Suprapubic skin (tissue), 4 donors: ENCODE measurements around the gene PPP2R1B. TPM values are rescaled to one million over a fixed set of nuclear protein-coding genes. Genes with fewer than 3 reads are reported as not detected.
"Not testable (repeated sequence)": the region's sequence is repeated elsewhere in the genome, so short reads cannot be mapped to it uniquely, and the experiment has no call there.

Experiments
- DNase-seq, 2 donors: peaks; one replicate each; pipeline ENCODE4 v3.0.0-alpha.2; 2019; ENCODE audit warnings: low spot score in 2 of 2
- H3K27ac ChIP-seq: fragments of 200-600 bp; sonication (generic); one replicate; pipeline ENCODE4 v1.5.1; 2019
- H3K27me3 ChIP-seq: fragments of 200-600 bp; sonication (generic); one replicate; pipeline ENCODE4 v1.5.1; 2019
- H3K36me3 ChIP-seq: fragments of 200-600 bp; sonication (generic); one replicate; pipeline ENCODE4 v1.5.1; 2019
- H3K4me1 ChIP-seq: fragments of 200-600 bp; sonication (generic); one replicate; pipeline ENCODE4 v1.5.1; 2019
- H3K4me3 ChIP-seq: fragments of 200-600 bp; sonication (generic); one replicate; pipeline ENCODE4 v1.5.1; 2019; ENCODE audit warnings: mild to moderate bottlenecking
- H3K9me3 ChIP-seq: fragments of 200-600 bp; sonication (generic); one replicate; pipeline ENCODE4 v1.5.1; 2019
- CTCF ChIP-seq, 2 donors: fragments of 200-600 bp in 1 of 2; fragments of 450-650 bp in 1 of 2; sonication (generic) in 1 of 2; IDR thresholded peaks; one replicate each; pipeline ENCODE4 v1.5.1; 2016 to 2019; ENCODE audit warnings: antibody characterized with exemption in 2 of 2, mild to moderate bottlenecking in 1 of 2, moderate library complexity in 1 of 2
- EP300 ChIP-seq: sonication (generic); formaldehyde crosslinking; IDR thresholded peaks from one replicate; pipeline ENCODE4 v1.6.1; 2017; ENCODE audit warnings: antibody characterized with exemption
- POLR2A ChIP-seq, 2 donors: fragments of 450-650 bp; IDR thresholded peaks; one replicate each; pipeline ENCODE4 v1.6.1; 2017; ENCODE audit warnings: antibody characterized with exemption in 2 of 2, mild to moderate bottlenecking in 2 of 2, moderate library complexity in 2 of 2
- POLR2AphosphoS5 ChIP-seq, 3 donors: sonication (generic); formaldehyde crosslinking; IDR thresholded peaks; one replicate each; pipeline ENCODE4 v1.6.1; 2017; ENCODE audit warnings: antibody characterized with exemption in 3 of 3
- WGBS: methylation state at CpG from one replicate; pipeline ENCODE4 v1.1.5; 2018; 5-methylcytosine and 5-hydroxymethylcytosine counted together
- total RNA-seq, 4 donors: library from RNA; depleted of rRNA; stranded (reverse); fragments of >200 nt; gene quantifications; one replicate each; pipeline ENCODE4 v1.1.0, GENCODE V29; 2016

The PPP2R1B gene
- total RNA-seq, 4 donors from 2014 or later, result 27.9 to 39.8 (median 31.8) TPM

GRCh38 chr11:111718859-111719258 lies 47.3 kb downstream of the PPP2R1B start:
- DNase-seq, result no peak
- Histone ChIP-seq H3K27ac (peak overlapping the region; percentile 65), H3K9me3 (no peaks in the 10 kb centered on the region), H3K36me3 (peaks cover 67% of the 10 kb centered on the region), H3K27me3 (no peaks in the 10 kb centered on the region), H3K4me1 (peaks cover 20% of the 10 kb centered on the region), H3K4me3 (no peak overlapping the region)
- TF ChIP-seq CTCF (IDR thresholded peaks at IDR 0.05), result no peak
- TF ChIP-seq EP300, result no peak
- no peak for TF ChIP-seq POLR2AphosphoS5 (IDR thresholded peaks at IDR 0.05)
- no peak for TF ChIP-seq POLR2A (IDR thresholded peaks at IDR 0.05)
- 80% methylated on average over 5 of the region's 5 CpGs for WGBS

- DNase-seq, result no peak
- Histone ChIP-seq H3K4me1 (peaks cover 20% of the 10 kb centered on the region), H3K27ac (peak overlapping the region; percentile 65), H3K36me3 (peaks cover 67% of the 10 kb centered on the region), H3K4me3 (no peak overlapping the region), H3K27me3 (no peaks in the 10 kb centered on the region), H3K9me3 (no peaks in the 10 kb centered on the region)
- TF ChIP-seq POLR2AphosphoS5 (IDR thresholded peaks at IDR 0.05) (no peak), EP300 (no peak), POLR2A (IDR thresholded peaks at IDR 0.05) (no peak), CTCF (IDR thresholded peaks at IDR 0.05) (no peak)
- WGBS, result 57% methylated on average over 6 of the region's 6 CpGs
These were observed 47.8 kb downstream of the PPP2R1B start for GRCh38 chr11:111718436-111718835.

- H3K36me3 ChIP-seq, result peaks cover 67% of the 10 kb centered on the region
- H3K9me3 ChIP-seq, H3K27ac ChIP-seq, DNase-seq, H3K4me3 ChIP-seq, H3K27me3 ChIP-seq: not testable (repeated sequence)
- WGBS, result 96% methylated on average over 3 of the region's 3 CpGs
- peaks cover 20% of the 10 kb centered on the region for H3K4me1 ChIP-seq
These were observed 48.5 kb downstream of the PPP2R1B start for GRCh38 chr11:111717660-111718059.

GRCh38 chr11:111715142-111715816 lies 50.9 kb downstream of the PPP2R1B start:
- TF ChIP-seq EP300, result no peak
- no peak for TF ChIP-seq POLR2AphosphoS5 (IDR thresholded peaks at IDR 0.05)
- no peak for TF ChIP-seq POLR2A (IDR thresholded peaks at IDR 0.05)
- TF ChIP-seq CTCF (IDR thresholded peaks at IDR 0.05), result no peak
- no peak for DNase-seq
- Histone ChIP-seq H3K36me3 (peaks cover 58% of the 10 kb centered on the region), H3K27me3 (no peaks in the 10 kb centered on the region), H3K27ac (no peak overlapping the region), H3K4me3 (no peak overlapping the region), H3K9me3 (no peaks in the 10 kb centered on the region), H3K4me1 (peaks cover 20% of the 10 kb centered on the region)
- 86% methylated on average over 5 of the region's 5 CpGs for WGBS

- no peak for DNase-seq
- Histone ChIP-seq H3K4me1 (peaks cover 18% of the 10 kb centered on the region), H3K27ac (no peak overlapping the region), H3K27me3 (no peaks in the 10 kb centered on the region), H3K9me3 (no peaks in the 10 kb centered on the region), H3K36me3 (peaks cover 53% of the 10 kb centered on the region), H3K4me3 (no peak overlapping the region)
- WGBS, result 96% methylated on average over 4 of the region's 4 CpGs
- TF ChIP-seq CTCF (IDR thresholded peaks at IDR 0.05), result no peak
- no peak for TF ChIP-seq POLR2A (IDR thresholded peaks at IDR 0.05)
- no peak for TF ChIP-seq POLR2AphosphoS5 (IDR thresholded peaks at IDR 0.05)
- no peak for TF ChIP-seq EP300
These were observed 51.7 kb downstream of the PPP2R1B start for GRCh38 chr11:111714522-111714921.

GRCh38 chr11:111707691-111708067 lies 58.5 kb downstream of the PPP2R1B start:
- no peak for DNase-seq
- peaks cover 11% of the 10 kb centered on the region for H3K4me1 ChIP-seq
- H3K36me3 ChIP-seq, result peaks cover 57% of the 10 kb centered on the region
- 95% methylated on average over 5 of the region's 5 CpGs for WGBS
- TF ChIP-seq POLR2A (IDR thresholded peaks at IDR 0.05), result no peak
- TF ChIP-seq POLR2AphosphoS5 (IDR thresholded peaks at IDR 0.05), result no peak
- TF ChIP-seq CTCF (IDR thresholded peaks at IDR 0.05), result no peak
- TF ChIP-seq EP300, result no peak
- no peaks in the 10 kb centered on the region for H3K9me3 ChIP-seq
- no peak overlapping the region for H3K4me3 ChIP-seq
- no peaks in the 10 kb centered on the region for H3K27me3 ChIP-seq
- no peak overlapping the region for H3K27ac ChIP-seq
